GM19468 (cell line): ENCODE results near the gene ROBO4.

Experiments used
- ATAC-seq: cut with Tn5 transposase; IDR thresholded peaks from one replicate; pipeline ENCODE4 v1.9.1; 2021; ENCODE audit warnings: mild to moderate bottlenecking, moderate library complexity, moderate number of reproducible peaks; ENCODE audit not compliant: unreplicated experiment; ENCODE audit errors: extremely low read depth

ROBO4 gene

DNA sequence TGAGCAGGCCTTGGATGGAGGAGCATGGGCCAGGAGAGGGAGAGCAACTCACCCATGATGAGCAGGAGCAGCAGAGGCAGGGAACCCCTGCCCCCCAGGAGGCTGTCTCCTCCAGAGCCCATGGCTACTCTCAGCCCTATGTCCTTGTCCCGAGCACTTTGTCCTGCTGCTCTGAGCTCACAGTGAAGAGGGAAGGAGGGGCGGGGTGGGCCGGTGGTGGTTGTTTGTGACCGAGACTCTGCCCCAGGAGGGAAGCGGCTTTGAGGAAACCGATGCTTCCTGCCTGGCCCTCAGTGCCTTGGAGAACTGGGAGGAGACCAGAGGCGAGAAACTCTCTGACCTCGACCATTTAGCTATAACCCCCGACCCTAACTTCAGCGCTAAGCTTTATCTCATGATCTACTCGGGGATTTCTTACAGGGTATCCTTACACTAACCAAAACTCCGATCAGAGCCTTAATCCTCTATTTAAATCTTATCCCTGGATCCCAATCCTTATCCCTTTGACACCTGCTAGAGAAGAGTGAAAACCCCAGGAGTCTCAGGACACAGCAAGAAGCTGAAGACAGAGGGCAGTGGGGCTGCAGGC lies at the start of gene ROBO4:
Gene ROBO4, minus strand, starts transcription at position 192 of the 589 bp plus-strand sequence. Its CDS starts 70 bp downstream, at position 122.
- no peak for ATAC-seq

- no peak for ATAC-seq
Measured at GRCh38 chr11:124946735-124947141, 49.1 kb upstream of the ROBO4 start.

DNA sequence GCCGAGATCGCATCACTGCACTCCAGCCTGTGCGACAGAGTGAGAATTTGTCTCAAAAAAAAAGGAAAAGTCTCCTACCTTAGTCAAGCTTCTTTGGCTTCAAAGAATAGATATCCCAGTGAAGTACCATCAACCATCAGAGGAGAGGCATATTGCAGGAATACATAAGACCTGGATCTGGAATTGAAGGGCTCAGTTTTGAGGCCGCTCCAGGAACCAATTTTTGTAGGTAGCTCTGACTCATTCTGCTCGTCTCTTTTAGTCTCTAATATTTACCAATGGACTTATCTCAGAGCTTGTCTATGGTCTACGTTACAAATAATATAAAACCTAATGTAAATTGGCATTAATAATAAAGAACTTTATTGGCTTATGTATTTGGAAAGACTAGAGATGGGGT lies 48.2 kb upstream of the ROBO4 start:
- ATAC-seq, result no peak

DNA sequence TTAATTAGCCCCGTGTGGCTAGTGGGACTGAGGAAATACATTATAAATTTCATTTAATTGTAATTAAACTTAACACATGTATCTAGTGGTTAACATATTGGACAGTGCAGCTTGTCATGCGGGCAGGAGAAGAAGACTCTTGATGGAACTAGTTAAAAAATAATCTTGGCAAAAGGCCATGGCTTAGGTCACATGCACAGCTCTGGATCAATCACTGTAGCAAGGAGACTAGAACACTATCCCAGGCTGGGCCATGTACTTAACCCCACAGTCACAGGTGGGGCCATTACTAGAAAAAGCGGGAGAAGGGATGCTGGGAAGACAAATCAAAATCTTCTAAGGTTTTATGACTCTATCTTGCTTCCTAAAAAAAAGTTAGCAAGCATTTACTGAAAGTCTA lies 46.9 kb upstream of the ROBO4 start:
- no peak for ATAC-seq

DNA sequence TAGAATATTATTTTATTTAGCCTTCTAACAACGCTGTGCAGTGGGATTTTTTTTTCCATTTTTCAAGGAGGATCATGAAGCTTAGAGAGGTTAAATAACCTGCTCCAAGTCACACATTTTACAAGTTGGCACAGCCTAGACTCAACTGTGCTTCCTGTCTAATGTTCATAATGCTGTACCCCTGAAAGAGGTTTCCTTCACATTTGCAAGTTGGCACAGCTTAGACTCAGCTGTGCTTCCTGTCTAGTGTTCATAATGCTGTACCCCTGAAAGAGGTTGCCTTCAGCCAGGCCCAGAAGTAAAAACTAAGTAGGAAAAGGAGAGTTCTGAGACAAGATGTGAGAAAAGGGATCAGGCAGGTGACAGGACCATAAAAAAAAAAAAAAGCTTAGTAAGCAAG lies 46.1 kb upstream of the ROBO4 start:
- no peak for ATAC-seq

GRCh38 chr11:124943254-124943616 lies 45.6 kb upstream of the ROBO4 start:
- ATAC-seq, result no peak

DNA sequence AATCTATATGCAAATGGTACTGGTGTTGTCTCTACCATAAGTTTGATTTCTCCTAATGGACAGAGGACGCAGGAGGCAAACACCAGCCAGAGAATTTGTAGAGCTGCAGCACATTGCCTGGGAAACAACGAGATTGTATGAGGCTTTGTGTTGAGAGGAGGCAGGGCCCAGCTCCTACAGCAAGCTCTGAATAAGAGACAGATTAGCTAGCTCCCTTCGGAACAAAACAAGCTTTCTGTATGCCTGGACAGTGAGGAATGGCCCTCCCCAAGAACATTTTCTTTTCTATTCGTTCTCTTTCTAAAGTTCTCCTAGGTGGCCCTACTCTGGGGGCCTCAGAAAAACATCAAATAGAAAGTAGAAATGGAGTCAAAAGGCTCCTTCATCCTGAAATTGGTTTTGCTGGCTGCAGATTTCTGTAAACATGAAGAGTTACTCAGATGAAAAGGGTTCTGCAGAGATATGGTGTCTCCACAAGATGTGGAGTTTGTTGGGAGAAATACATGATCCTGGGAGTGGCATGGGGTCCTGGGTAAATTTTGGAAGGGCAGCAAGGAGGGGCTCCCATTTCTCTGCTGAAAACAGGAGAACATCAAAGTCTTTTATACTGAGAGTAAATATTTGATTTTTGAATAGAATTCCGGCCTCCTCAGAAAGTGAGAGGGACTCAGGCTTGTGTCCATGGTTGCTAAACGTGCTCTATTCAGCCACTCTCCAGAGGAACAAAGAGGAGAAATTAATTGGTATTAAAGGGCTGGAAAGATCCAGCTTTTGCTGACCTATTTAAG lies 45.0 kb upstream of the ROBO4 start:
- no peak for ATAC-seq

DNA sequence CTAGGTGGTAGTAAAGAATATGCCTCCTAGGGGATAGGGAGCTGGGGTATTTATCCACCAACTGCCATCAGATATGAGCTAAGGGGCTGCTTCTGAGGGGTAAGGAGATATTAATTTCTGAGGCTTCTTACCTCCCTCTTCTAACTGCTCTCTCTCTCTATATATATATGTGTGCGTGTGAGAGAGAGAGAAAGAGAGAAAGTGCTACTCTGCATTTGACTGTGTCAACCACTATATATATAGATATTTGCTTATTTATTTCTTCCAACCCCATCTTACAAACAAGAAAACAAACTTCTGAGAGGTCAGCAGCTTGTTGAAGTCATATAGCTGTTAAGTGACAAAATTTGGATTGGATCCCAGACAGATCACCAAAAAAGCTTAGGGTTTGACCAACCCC lies 44.0 kb upstream of the ROBO4 start:
- ATAC-seq, result no peak

GRCh38 chr11:124938970-124939369 lies 41.3 kb upstream of the ROBO4 start:
- no peak for ATAC-seq

GRCh38 chr11:124938206-124938765 lies 40.6 kb upstream of the ROBO4 start:
- ATAC-seq, result no peak

- ATAC-seq, result no peak
Measured at GRCh38 chr11:124937336-124937935, 39.8 kb upstream of the ROBO4 start.

DNA sequence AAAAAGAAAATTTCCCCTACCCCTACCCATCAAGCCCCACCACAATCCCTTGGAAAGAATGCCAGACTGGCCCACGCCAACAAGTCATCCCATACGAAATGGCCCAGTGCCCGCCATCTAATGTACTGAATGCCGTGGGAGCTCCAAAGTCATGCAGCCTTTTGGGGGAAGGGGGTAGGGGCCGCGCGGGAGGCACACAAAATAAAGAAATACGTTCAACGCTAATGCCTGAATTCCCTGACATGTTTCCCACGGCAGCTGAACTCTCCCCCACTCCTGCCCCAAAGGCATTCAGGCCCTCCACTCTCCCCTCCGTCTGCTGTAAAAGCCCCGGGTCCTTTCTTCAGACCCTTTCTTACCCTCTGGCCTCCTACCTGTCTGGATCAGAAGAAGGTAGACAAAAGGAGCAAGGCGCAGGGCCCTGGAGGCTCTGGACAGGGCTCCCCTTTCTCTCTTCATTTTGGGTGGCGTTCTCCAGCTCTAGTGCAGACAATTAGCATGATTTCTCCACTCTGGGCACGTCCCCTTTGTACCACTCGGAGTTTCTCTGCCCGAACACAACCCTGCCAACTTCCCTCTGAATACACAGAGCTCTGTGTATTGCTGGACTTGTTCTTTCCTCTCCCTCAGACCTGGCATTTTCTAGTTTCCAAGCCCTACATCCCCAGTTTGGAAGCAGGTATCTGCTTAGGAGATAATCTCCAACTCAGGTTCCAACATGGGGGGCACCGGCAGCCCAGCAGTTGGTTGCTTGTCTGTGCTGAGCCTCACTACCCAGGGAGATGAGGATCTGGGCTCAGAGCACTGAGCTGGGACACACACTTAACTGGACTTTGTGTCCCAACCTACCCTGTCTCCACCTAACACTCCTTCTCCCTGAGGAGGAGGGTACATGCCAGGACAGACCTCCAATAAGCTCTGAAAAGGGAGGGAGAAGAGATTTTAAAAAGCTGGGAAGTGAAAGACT lies 38.2 kb upstream of the ROBO4 start, which contains the start of gene HEPACAM:
Gene HEPACAM, minus strand, starts transcription at position 500 of the 967 bp plus-strand sequence. Its CDS starts 41 bp downstream, at position 459.
- ATAC-seq, result no peak

DNA sequence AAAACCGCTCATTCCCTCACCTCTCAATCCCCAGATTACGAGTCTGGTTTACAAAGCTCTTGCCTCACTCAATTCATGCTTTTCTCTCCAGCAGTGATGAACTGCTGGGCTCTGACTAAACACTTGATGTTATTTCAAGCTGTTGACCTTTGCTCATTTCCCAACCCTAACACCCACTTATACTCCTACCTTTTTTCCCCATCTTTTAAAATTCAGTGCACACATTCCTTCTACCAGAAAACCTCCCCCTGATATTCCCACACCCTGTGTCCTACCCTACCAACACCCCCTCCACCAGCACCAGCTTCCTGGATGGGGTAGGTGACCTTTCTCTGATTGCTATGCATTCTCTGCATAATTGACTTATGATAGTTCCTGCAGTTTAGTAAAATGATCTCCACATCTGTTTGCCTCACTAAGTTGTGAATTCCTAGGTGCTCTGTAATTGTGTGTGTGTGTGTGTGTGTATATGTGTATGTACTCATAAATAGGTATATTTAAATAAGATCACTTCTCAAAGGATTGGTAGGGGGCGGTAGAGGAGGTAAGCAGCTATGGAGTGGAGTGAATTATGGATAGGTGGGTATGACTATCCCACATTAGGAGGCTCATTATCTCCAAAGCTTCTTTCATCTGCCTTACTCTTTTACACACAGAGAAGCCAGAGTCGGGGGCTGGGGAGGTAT lies 37.3 kb upstream of the ROBO4 start:
- no peak for ATAC-seq

DNA sequence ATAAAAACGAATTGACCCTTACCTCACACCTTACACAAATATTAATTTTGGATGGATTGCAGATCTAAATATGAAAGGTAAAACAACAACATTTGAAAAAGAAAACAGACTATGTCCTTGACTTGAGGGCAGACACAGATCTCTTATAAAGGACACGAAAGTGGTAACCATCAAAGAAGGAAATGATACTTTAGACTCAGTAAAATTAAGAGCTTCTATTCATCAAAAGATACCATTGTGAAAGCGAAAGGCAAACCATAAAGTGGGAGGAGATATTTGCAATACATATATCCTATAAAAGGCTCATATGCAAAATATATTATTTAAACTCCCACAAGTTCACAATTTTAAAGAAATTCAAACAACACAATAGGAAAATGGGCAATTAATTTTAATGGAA lies 33.1 kb upstream of the ROBO4 start:
- ATAC-seq, result peak; percentile 91

DNA sequence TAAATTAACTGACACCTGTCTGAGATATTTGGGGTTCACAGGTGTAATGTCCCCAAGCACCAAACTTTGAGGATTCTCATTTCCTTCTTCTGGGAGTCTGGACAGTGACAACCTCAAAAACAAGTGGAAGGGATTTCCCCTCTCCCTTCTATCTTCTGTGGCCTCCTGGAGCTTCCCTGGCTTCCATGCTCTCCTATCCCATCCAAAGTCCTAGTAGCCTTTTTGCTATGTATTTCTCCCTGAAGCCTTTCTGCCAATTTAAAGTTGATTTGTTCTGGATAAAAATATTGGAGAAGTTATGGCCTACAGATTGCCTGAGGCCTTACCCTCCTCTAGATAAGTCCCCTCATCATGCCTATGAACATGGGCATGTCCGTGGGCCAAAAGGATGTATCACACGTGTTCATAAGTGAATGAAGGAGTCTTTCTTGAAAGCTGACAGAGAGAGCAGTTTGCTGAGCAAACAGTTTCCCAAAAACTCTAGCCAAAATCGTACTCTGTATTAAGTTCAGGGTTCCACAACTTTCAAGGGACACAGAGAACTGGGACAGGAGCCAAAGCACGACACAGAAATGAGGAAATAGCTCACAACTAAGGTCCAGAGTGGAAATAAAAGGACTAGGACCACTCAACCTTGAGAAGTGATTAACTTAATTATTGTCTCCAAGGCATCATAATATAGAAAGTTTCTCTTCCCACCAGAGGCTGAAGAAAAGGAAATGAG lies 31.4 kb upstream of the ROBO4 start:
- ATAC-seq, result no peak

GRCh38 chr11:124923296-124923695 lies 25.6 kb upstream of the ROBO4 start:
- ATAC-seq, result no peak

DNA sequence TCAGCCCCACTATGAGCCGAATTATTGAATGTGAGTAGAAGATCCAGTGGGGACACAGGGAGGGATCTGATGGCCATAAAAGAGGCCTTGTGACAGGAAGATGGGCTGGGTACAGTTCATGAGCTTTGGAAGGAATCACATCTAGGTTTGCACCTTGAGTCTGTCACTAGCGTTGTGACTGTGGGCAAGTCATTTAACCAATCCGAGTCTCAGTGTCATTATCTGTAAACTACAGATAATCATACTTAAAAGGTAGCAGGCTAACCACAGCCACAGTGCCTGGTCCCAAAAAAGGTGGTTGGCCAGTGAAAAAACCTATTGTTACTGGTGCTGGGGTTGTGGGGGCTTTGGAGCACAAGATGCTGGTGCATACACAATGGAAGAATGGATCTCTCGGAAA lies 25.2 kb upstream of the ROBO4 start:
- ATAC-seq, result no peak

DNA sequence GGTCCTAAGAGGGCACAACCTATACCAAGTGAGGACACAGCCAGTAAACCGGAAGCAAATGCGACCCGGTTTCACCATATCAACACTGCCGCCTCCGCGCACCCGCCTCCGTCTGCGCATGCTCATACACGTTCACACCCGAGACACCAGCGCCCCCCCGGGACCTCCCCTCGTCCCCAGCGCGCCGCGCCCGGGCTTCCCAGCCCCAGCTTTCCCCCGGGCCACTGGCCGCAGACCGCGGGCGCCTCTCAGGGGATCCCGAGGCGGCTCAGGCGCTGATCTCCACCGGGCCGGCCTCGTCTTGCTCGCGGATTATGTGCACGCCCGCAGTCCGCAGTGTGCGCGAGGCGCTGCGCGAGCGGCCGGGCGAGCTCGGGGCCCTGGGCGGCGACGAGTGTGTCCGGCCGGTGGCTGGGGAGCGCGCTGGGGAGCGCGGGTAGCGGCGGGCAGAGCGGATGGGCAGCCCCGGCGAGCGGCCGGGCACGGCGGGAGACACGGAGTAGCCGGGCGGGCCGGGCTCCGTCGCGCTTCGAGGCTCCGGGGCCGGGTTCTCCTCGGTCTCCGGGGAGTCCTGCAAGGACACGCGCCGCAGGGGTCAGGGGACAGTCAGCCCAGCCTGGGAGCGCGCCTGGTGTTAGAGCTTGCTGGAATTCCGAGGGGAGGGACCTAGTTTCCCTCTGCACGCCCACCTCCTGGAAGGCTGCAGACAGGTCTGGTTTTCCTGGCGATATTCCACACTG lies 23.4 kb upstream of the ROBO4 start:
- no peak for ATAC-seq
